Measurements from ENCODE around the gene EFCAB9.
A peak's percentile ranks its signal among the peaks of the same experiment; 100 is the strongest.

EFCAB9 gene

GRCh38 chr5:172166030-172166826 is 27.7 kb upstream of the EFCAB9 start:
- no peak for DNase-seq (ENCODE audit: low read depth)

- no peak for DNase-seq (ENCODE audit: low read depth)
These were observed 26.1 kb upstream of the EFCAB9 start for GRCh38 chr5:172167895-172168294.

GRCh38 chr5:172168311-172168710 is 25.7 kb upstream of the EFCAB9 start:
- DNase-seq (ENCODE audit: low read depth) = no peak

GRCh38 chr5:172169216-172169615 is 24.8 kb upstream of the EFCAB9 start:
- no peak for DNase-seq (ENCODE audit: low read depth)

GRCh38 chr5:172170251-172170701 is 23.7 kb upstream of the EFCAB9 start:
- no peak for DNase-seq (ENCODE audit: low read depth)

- DNase-seq (ENCODE audit: low read depth) = no peak
These were observed 22.9 kb upstream of the EFCAB9 start for GRCh38 chr5:172171118-172171517.

- DNase-seq (ENCODE audit: low read depth) = no peak
These were observed 20.9 kb upstream of the EFCAB9 start for GRCh38 chr5:172172912-172173563.

- DNase-seq (ENCODE audit: low read depth) = peak; percentile 57
These were observed 20.3 kb upstream of the EFCAB9 start for GRCh38 chr5:172173564-172174153.

GRCh38 chr5:172175263-172175719 is 18.7 kb upstream of the EFCAB9 start:
- peak; percentile 88 for DNase-seq (ENCODE audit: low read depth)

- no peak for DNase-seq (ENCODE audit: low read depth)
These were observed 16.8 kb upstream of the EFCAB9 start for GRCh38 chr5:172177176-172177575.

- DNase-seq (ENCODE audit: low read depth) = peak; percentile 38
These were observed 15.5 kb upstream of the EFCAB9 start for GRCh38 chr5:172178301-172178987.

- no peak for DNase-seq (ENCODE audit: low read depth)
These were observed 14.7 kb upstream of the EFCAB9 start for GRCh38 chr5:172178991-172179989.

- no peak for DNase-seq (ENCODE audit: low read depth)
These were observed 13.0 kb upstream of the EFCAB9 start for GRCh38 chr5:172180936-172181335.

- no peak for DNase-seq (ENCODE audit: low read depth)
These were observed 11.7 kb upstream of the EFCAB9 start for GRCh38 chr5:172182291-172182690.

GRCh38 chr5:172183881-172184280 is 10.1 kb upstream of the EFCAB9 start:
- no peak for DNase-seq (ENCODE audit: low read depth)

GRCh38 chr5:172185096-172185461 is 8.9 kb upstream of the EFCAB9 start:
- no peak for DNase-seq (ENCODE audit: low read depth)

GRCh38 chr5:172186114-172186695 is 7.8 kb upstream of the EFCAB9 start:
- no peak for DNase-seq (ENCODE audit: low read depth)

GRCh38 chr5:172187118-172188032 is 6.6 kb upstream of the EFCAB9 start:
- DNase-seq (ENCODE audit: low read depth) = peak; percentile 59

- DNase-seq (ENCODE audit: low read depth) = peak; percentile 90
These were observed 5.7 kb upstream of the EFCAB9 start, which contains the start of gene STK10 for GRCh38 chr5:172188033-172188892. Gene STK10, minus strand, starts transcription at chr5:172188224. Its CDS starts 182 bp downstream, at chr5:172188042.

Measured in stimulated activated CD8-positive, alpha-beta memory T cell treated with anti-CD3 and anti-CD28 coated beads, Interleukin-4, amount 100 ng/mL, for 24 hours (primary cell).